Testis (tissue), 3 donors: ENCODE data around the gene SPTBN4. TPM values are rescaled to one million over a fixed set of nuclear protein-coding genes. Genes with fewer than 3 reads are reported as not detected.

Experiments used
- DNase-seq: peaks from one replicate; pipeline ENCODE4 v3.0.0-alpha.2; 2019
- H3K27ac ChIP-seq, 2 donors: fragments of 200-600 bp; sonication (generic); one replicate each; pipeline ENCODE4 v1.5.1; 2019
- H3K27me3 ChIP-seq: fragments of 200-600 bp; sonication (generic); one replicate; pipeline ENCODE4 v1.5.1; 2019
- H3K36me3 ChIP-seq: fragments of 200-600 bp; sonication (generic); one replicate; pipeline ENCODE4 v1.5.1; 2017; ENCODE audit warnings: low read depth; ENCODE audit errors: missing control alignments
- H3K4me1 ChIP-seq: fragments of 200-600 bp; sonication (generic); one replicate; pipeline ENCODE4 v1.5.1; 2019
- H3K4me3 ChIP-seq, 2 donors: fragments of 200-600 bp; sonication (generic); one replicate each; pipeline ENCODE4 v1.5.1; 2017 to 2019
- H3K9me3 ChIP-seq: fragments of 200-600 bp; sonication (generic); one replicate; pipeline ENCODE4 v1.5.1; 2017
- POLR2A ChIP-seq: fragments of 450-650 bp; IDR thresholded peaks from one replicate; pipeline ENCODE4 v1.6.1; 2017; ENCODE audit warnings: antibody characterized with exemption, mild to moderate bottlenecking, moderate library complexity
- WGBS, 2 donors: methylation state at CpG; one replicate each; pipeline ENCODE4 v1.1.5; 2018; 5-methylcytosine and 5-hydroxymethylcytosine counted together
- intact Hi-C: fragments of 100-400 bp; cut with DNase I; formaldehyde crosslinking; loops from one replicate; pipeline ENCODE4 v1.15.1; 2023; ENCODE audit warnings: low total_unique reads
- polyA plus RNA-seq: library from polyadenylated mRNA; stranded (reverse); fragments of 350-450 nt; fragmentation: Illumina TruSeq; extraction: RNeasy Lipid Tissue Mini Kit (QIAGEN cat#74804); gene quantifications from one replicate; pipeline ENCODE4 v1.2.3, GENCODE V29; 2014; ENCODE audit warnings: low read depth, low replicate concordance; ENCODE audit not compliant: insufficient read depth
- total RNA-seq, 2 donors: library from RNA; depleted of rRNA; stranded (reverse); fragments of >200 nt; gene quantifications; one replicate each; pipeline ENCODE4 v1.2.3, GENCODE V29; 2016
- TF ChIP-seq, protein P1 (sequence below), 3 experiments: fragments of 450-650 bp in 2 of 3; fragments of 200-600 bp in 1 of 3; sonication (generic) in 1 of 3; IDR thresholded peaks; one replicate each; pipeline ENCODE4 v1.5.1; 2016 to 2019; ENCODE audit warnings: antibody characterized with exemption in 3 of 3, mild to moderate bottlenecking in 2 of 3, moderate library complexity in 1 of 3

SPTBN4 gene
- total and polyA plus RNA-seq, 3 donors from 2014 or later: 7.2 to 27.9 (median 18.3) TPM

DNA sequence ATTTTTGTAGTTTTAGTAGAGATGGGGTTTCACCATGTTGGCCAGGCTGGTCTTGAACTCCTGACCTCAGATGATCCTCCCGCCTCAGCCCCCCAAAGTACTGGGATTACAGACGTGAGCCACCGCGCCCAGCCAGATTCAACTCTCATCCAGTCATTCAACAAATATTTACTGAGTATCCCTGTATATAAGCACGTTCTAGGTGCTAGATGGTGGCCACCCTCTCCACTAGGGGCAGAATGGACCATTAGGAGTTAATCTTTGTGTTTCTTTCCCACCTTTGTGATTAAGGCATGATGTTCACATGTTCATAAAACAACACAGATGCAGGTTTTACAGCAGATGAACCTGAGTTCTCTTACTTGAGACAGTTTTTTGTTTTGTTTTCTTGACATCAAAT is 117.2 kb downstream of the SPTBN4 start:
- intact Hi-C loops: no loop called here
- no peaks in the 10 kb centered on the region for H3K27me3 ChIP-seq
- no peaks in the 10 kb centered on the region for H3K4me1 ChIP-seq
- no peak for DNase-seq
- no peaks in the 10 kb centered on the region for H3K9me3 ChIP-seq
- no peak overlapping the region for H3K4me3 ChIP-seq
- H3K36me3 ChIP-seq: no peaks in the 10 kb centered on the region
- TF ChIP-seq, protein P1, sequence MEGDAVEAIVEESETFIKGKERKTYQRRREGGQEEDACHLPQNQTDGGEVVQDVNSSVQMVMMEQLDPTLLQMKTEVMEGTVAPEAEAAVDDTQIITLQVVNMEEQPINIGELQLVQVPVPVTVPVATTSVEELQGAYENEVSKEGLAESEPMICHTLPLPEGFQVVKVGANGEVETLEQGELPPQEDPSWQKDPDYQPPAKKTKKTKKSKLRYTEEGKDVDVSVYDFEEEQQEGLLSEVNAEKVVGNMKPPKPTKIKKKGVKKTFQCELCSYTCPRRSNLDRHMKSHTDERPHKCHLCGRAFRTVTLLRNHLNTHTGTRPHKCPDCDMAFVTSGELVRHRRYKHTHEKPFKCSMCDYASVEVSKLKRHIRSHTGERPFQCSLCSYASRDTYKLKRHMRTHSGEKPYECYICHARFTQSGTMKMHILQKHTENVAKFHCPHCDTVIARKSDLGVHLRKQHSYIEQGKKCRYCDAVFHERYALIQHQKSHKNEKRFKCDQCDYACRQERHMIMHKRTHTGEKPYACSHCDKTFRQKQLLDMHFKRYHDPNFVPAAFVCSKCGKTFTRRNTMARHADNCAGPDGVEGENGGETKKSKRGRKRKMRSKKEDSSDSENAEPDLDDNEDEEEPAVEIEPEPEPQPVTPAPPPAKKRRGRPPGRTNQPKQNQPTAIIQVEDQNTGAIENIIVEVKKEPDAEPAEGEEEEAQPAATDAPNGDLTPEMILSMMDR (IDR thresholded peaks at IDR 0.05): no peak
- no peak for TF ChIP-seq POLR2A
- no peak overlapping the region for H3K27ac ChIP-seq
- WGBS, 2 donors: 94 to 99% methylated on average over 5 of the region's 5 CpGs

DNA sequence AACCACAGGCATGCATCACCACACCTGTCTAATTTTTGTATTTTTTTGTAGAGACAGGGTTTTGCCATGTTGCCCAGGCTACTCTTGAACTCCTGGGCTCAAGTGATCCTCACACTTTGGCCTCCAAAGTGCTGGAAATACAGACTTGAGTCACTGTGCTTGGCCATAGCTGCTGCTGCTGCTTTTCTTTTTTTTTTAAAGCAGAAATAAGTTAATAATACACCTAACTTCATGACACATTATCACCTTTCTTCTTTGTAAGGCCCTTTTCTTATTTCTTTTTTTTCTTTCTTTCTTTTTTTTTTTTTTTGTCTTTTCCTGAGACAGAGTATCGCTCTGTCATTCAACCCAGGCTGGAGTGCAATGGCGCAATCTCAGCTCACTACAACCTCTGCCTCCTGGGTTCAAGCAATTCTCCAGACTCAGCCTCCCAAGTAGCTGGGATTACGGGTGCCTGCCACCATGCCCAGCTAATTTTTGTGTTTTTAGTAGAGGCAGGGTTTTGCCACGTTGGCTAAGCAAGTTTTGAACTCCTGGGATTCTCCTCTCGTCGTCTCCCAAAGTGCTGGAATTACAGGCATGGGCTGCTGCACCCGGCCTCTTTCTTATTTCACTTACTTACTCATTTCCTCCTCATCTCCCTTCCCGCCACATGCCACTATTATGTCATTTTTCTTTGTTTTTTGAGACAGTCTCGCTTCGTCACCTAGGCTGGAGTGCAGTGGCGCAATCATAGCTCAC is 118.6 kb downstream of the SPTBN4 start:
- no peaks in the 10 kb centered on the region for H3K36me3 ChIP-seq
- WGBS, 2 donors: 94 to 96% methylated on average over 11 of the region's 11 CpGs

GRCh38 chr19:40585982-40586422 is 119.2 kb downstream of the SPTBN4 start:
- H3K27ac ChIP-seq: no peak overlapping the region
- DNase-seq: no peak
- no peaks in the 10 kb centered on the region for H3K4me1 ChIP-seq
- intact Hi-C loops: no loop called here
- WGBS, 2 donors: 89 to 94% methylated on average over 2 of the region's 2 CpGs
- no peaks in the 10 kb centered on the region for H3K36me3 ChIP-seq
- H3K9me3 ChIP-seq: no peaks in the 10 kb centered on the region
- no peaks in the 10 kb centered on the region for H3K27me3 ChIP-seq
- H3K4me3 ChIP-seq: no peak overlapping the region
- TF ChIP-seq, protein P1 (IDR thresholded peaks at IDR 0.05): no peak
- TF ChIP-seq POLR2A: no peak

More for the DNA sequence above, 118.6 kb downstream of the SPTBN4 start:
- TF ChIP-seq, protein P1 (IDR thresholded peaks at IDR 0.05): no peak
- TF ChIP-seq POLR2A: no peak
- Histone ChIP-seq H3K4me1 (no peaks in the 10 kb centered on the region), H3K27me3 (no peaks in the 10 kb centered on the region), H3K4me3 (no peak overlapping the region), H3K27ac (no peak overlapping the region), H3K9me3 (no peaks in the 10 kb centered on the region)
- DNase-seq: no peak
- intact Hi-C loops: no loop called here

DNA sequence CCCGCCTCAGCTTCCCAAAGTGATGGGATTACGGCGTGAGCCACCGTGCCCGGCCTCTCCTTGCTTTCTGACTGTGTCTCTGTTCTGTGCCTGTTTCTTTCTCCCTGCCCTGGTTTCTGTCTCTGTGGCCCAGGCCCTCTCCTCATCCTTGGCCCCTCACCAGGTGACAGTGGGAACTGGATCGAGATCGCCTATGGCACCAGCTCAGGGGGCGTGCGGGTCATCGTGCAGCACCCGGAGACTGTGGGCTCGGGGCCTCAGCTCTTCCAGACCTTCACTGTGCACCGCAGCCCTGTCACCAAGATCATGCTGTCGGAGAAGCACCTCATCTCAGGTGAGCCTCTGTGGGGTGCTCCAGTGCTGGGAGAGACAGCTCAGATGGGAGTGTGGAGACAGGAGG is 119.8 kb downstream of the SPTBN4 start:
- WGBS, 2 donors: 93 to 97% methylated on average over 14 of the region's 14 CpGs
- no peak overlapping the region for H3K4me3 ChIP-seq
- H3K27me3 ChIP-seq: no peaks in the 10 kb centered on the region
- TF ChIP-seq, protein P1 (IDR thresholded peaks at IDR 0.05): no peak
- TF ChIP-seq POLR2A: no peak
- no peak overlapping the region for H3K27ac ChIP-seq
- intact Hi-C loops: no loop called here
- H3K4me1 ChIP-seq: no peaks in the 10 kb centered on the region
- no peaks in the 10 kb centered on the region for H3K9me3 ChIP-seq
- no peaks in the 10 kb centered on the region for H3K36me3 ChIP-seq
- DNase-seq: no peak
